GM12878 (cell line): Measurements from ENCODE around the gene NTRK1. TPM values are rescaled to one million over a fixed set of nuclear protein-coding genes. Genes with fewer than 3 reads are reported as not detected.

Experiments used
- ATAC-seq: fragments of 200-7000 bp; cut with Tn5 transposase; 3 replicates; pipeline ENCODE4 v1.9.1; 2020; ENCODE audit warnings: mild to moderate bottlenecking, moderate library complexity
- BruUV-seq: library from RNA; stranded (reverse); fragments of 400-500 nt; replicated peaks from 2 replicates; lab custom pipeline; 2021; lab: Mats Ljungman, UMichigan
- CTCF ChIA-PET: fragments of 300-600 bp; sonication (Branson Sonifier 250); formaldehyde crosslinking; extraction: SDS; loops from one replicate; lab custom pipeline; 2021; ENCODE audit warnings: inconsistent platforms; lab: Yijun Ruan, JAX
- POLR2A ChIA-PET: fragments of 350-600 bp; formaldehyde crosslinking; extraction: SDS; loops from one replicate; lab custom pipeline; 2021; ENCODE audit warnings: inconsistent platforms; lab: Charles Lee
- RAD21 ChIA-PET: fragments of 300-600 bp; sonication (Branson Sonifier 250); formaldehyde crosslinking; loops from one replicate; lab custom pipeline; 2023; ENCODE audit warnings: antibody characterized with exemption; ENCODE audit not compliant: unreplicated experiment; lab: Charles Lee
- SMC1A ChIA-PET: fragments of 300-600 bp; sonication (Branson Sonifier 250); formaldehyde crosslinking; loops from one replicate; lab custom pipeline; 2023; ENCODE audit not compliant: unreplicated experiment, uncharacterized antibody; lab: Charles Lee
- DNase-seq: peaks from one replicate; pipeline ENCODE4 v3.0.0-alpha.2; 2011; ENCODE audit warnings: low read depth, low spot score
- FAIRE-seq: peaks from 3 replicates; lab custom pipeline; 2011; peaks lifted over from hg19 to GRCh38; lab: Jason Lieb, UNC
- H2AFZ ChIP-seq: 2 replicates; pipeline ENCODE4 v1.6.0; 2011; ENCODE audit warnings: low read depth, low read length, control low read depth; ENCODE audit not compliant: control insufficient read depth
- H3K27ac ChIP-seq: 2 replicates; pipeline ENCODE4 v1.5.1; 2011; ENCODE audit warnings: control low read depth; ENCODE audit not compliant: control insufficient read depth, insufficient read depth
- H3K27me3 ChIP-seq, 2 experiments: replicated peaks in 1 of 2; 2 replicates each; pipeline versions ENCODE4 v1.6.0 to v1.6.1; 2011; ENCODE audit warnings: low read length in 1 of 2; ENCODE audit not compliant: control insufficient read depth in 2 of 2, insufficient read depth in 2 of 2
- H3K36me3 ChIP-seq, 2 experiments: 2 replicates each; pipeline ENCODE4 v1.5.1; 2011; ENCODE audit warnings: low read length in 1 of 2; ENCODE audit not compliant: control insufficient read depth in 2 of 2, insufficient read depth in 2 of 2
- H3K4me1 ChIP-seq: 2 replicates; pipeline ENCODE4 v1.6.1; 2011; ENCODE audit warnings: mild to moderate bottlenecking, low read length, moderate library complexity, mixed read lengths; ENCODE audit not compliant: control insufficient read depth, insufficient read depth
- H3K4me2 ChIP-seq: 2 replicates; pipeline ENCODE4 v1.6.0; 2011; ENCODE audit warnings: control low read depth; ENCODE audit not compliant: control insufficient read depth, insufficient read depth
- H3K4me3 ChIP-seq: fragments of 200-600 bp; sonication (generic); 2 replicates; pipeline ENCODE4 v1.5.1; 2016
- H3K79me2 ChIP-seq: 2 replicates; pipeline ENCODE4 v1.6.0; 2011; ENCODE audit warnings: low read length; ENCODE audit not compliant: control insufficient read depth, insufficient read depth
- H3K9ac ChIP-seq: 2 replicates; pipeline ENCODE4 v1.8.0; 2011; ENCODE audit warnings: low read length, control low read depth, mixed read lengths; ENCODE audit not compliant: control insufficient read depth, insufficient read depth
- H3K9me3 ChIP-seq: replicated peaks from 3 replicates; pipeline ENCODE4 v1.5.1; 2011; ENCODE audit warnings: mild to moderate bottlenecking, low read length; ENCODE audit not compliant: control insufficient read depth, insufficient read depth
- H4K20me1 ChIP-seq: 2 replicates; pipeline ENCODE4 v1.6.0; 2011; ENCODE audit not compliant: control insufficient read depth, insufficient read depth
- MTA2 ChIP-seq: fragments of 450-650 bp; IDR thresholded peaks from 2 replicates; pipeline ENCODE4 v1.6.1; 2016; ENCODE audit warnings: low read depth, mild to moderate bottlenecking, moderate library complexity
- NFIC ChIP-seq: IDR thresholded peaks from 2 replicates; pipeline ENCODE4 v1.6.1; 2012; ENCODE audit warnings: low read depth, mild to moderate bottlenecking, inconsistent platforms, low read length, moderate library complexity
- SUZ12 ChIP-seq: fragments of 200-600 bp; sonication (generic); IDR thresholded peaks from one replicate; pipeline ENCODE4 v1.6.1; 2018; ENCODE audit warnings: antibody characterized with exemption, mild to moderate bottlenecking; ENCODE audit not compliant: unreplicated experiment
- WGBS: methylation state at CpG from one replicate; pipeline ENCODE4 v1.1.6; 2016; ENCODE audit warnings: low lambda C conversion rate; ENCODE audit not compliant: insufficient replicate concordance, insufficient coverage; ENCODE audit errors: missing lambda C conversion rate; 5-methylcytosine and 5-hydroxymethylcytosine counted together
- in situ Hi-C: fragments of 300-500 bp; cut with MboI; formaldehyde crosslinking; loops from 9 replicates; pipeline ENCODE4 v1.14.3; 2018; ENCODE audit warnings: mixed read lengths
- intact Hi-C: fragments of 100-400 bp; cut with micrococcal nuclease; formaldehyde crosslinking; loops from one replicate; pipeline ENCODE4 v1.14.2; 2022; ENCODE audit not compliant: unreplicated experiment
- polyA plus RNA-seq, 11 experiments: library from polyadenylated mRNA; depleted of rRNA in 4 of 11; unstranded in 6 of 11; stranded (reverse) in 5 of 11; fragments of >200 nt; fragmentation: Nextera tagmentation in 4 of 11; fragmentation: Illumina TruSeq in 1 of 11; extraction: Ambion mirVana in 4 of 11; extraction: Trizol in 1 of 11; gene quantifications; 1 replicate in 1 of 11; 2 replicates in 10 of 11; pipeline versions ENCODE4 v1.2.1 to v1.2.3, GENCODE V29; 2011 to 2016; ENCODE audit warnings: inconsistent platforms in 2 of 11, missing spikeins in 2 of 11, low read depth in 1 of 11
- total RNA-seq, 4 experiments: library from RNA; depleted of rRNA in 3 of 4; stranded (reverse); fragments of >200 nt in 3 of 4; fragmentation: Illumina TruSeq in 1 of 4; extraction: Trizol in 1 of 4; gene quantifications; 2 replicates each; pipeline versions ENCODE4 v1.2.1 to v1.2.3, GENCODE V29; 2013 to 2021
- TF ChIP-seq, protein P1 (sequence below): IDR thresholded peaks from 2 replicates; pipeline ENCODE4 v1.6.1; 2012; ENCODE audit warnings: low read depth, low read length, improper control_type of control experiment

The NTRK1 gene
- total and polyA plus RNA-seq, 10 of the 15 experiments (the other 5 are each of a cell fraction or from before 2014, with no cell fraction given): 0.10 to 0.56 (median 0.40) TPM; not detected in 7

DNA sequence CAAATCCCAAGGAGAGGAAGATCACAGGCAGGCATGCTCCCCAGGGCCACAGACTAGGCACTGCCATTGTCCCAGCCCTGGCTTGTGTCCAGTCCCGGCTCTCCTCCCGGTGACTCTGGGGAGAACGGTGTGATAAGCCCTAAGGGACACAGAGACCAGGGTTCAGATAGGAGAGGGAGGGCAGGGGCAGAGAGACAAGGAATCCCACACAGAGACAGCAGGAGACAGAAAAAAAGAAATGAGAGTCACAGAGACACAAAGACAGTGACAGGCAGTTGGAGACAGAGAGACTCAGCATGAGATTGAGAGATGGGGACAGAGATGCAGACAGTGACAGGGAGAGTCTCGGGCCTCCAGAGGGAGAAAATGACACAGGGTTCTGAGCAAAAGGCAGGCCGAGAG lies 2.1 kb upstream of the NTRK1 start:
- no peak overlapping the region for H3K4me2 ChIP-seq
- ChIA-PET RAD21 (interaction anchor here (1.6 to 7.0 kb wide), 5 partner anchors 10 to 169 kb away, joined by 3 to 115 read pairs (median 113); partner anchors contain the start of genes ISG20L2 and METTL25B), CTCF (interaction anchor here (0.9 to 9.4 kb wide), 13 partner anchors 10 to 198 kb away, joined by 3 to 248 read pairs (median 14); partner anchors contain the start of genes CRABP2, ISG20L2 and METTL25B), SMC1A (interaction anchor here (0.6 to 7.6 kb wide), 7 partner anchors 20 to 131 kb away, joined by 3 to 123 read pairs (median 22); partner anchors contain the start of genes ISG20L2 and METTL25B), POLR2A (interaction anchor here (1.2 kb wide), 1 partner anchor 164 kb away, joined by 10 read pairs; no protein-coding TSS in a partner anchor)
- no TSS peak for BruUV-seq
- FAIRE-seq (no peak), ATAC-seq (no peak), DNase-seq (no peak)
- no peaks in the 10 kb centered on the region for H4K20me1 ChIP-seq
- H3K36me3 ChIP-seq: no peaks in the 10 kb centered on the region
- 47% methylated on average over 4 of the region's 5 CpGs for WGBS
- peaks cover 23% of the 10 kb centered on the region for H3K4me1 ChIP-seq
- H3K79me2 ChIP-seq: no peaks in the 10 kb centered on the region
- H3K27me3 ChIP-seq: peaks cover 11 to 22% of the 10 kb centered on the region in 2 experiments
- intact Hi-C loops: loop anchor here (2.0 kb wide), 1 partner anchor 32 kb away; no protein-coding TSS in a partner anchor
- H3K9me3 ChIP-seq: no peaks in the 10 kb centered on the region
- no peak overlapping the region for H3K27ac ChIP-seq
- no peak overlapping the region for H3K9ac ChIP-seq
- in situ Hi-C loops: no loop called here
- TF ChIP-seq SUZ12 (peak; percentile 29), MTA2 (no peak), NFIC (no peak)
- TF ChIP-seq, protein P1, sequence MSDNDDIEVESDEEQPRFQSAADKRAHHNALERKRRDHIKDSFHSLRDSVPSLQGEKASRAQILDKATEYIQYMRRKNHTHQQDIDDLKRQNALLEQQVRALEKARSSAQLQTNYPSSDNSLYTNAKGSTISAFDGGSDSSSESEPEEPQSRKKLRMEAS: no peak
- H3K4me3 ChIP-seq: no peak overlapping the region
- H2AFZ ChIP-seq: no peak overlapping the region
